Sigmoid colon (tissue), 4 donors: ENCODE measurements around the gene FCSK.

ENCODE experiments used
- CTCF ChIP-seq, 4 experiments: fragments of 450-650 bp in 3 of 4; fragments of 200-600 bp in 1 of 4; IDR thresholded peaks; one replicate each; pipeline ENCODE4 v1.5.1; 2016 to 2019; ENCODE audit warnings: antibody characterized with exemption in 4 of 4, mild to moderate bottlenecking in 3 of 4, moderate library complexity in 2 of 4
- EP300 ChIP-seq, 4 donors: sonication (generic); formaldehyde crosslinking; IDR thresholded peaks; one replicate each; pipeline ENCODE4 v1.6.1; 2017; ENCODE audit warnings: antibody characterized with exemption in 4 of 4
- POLR2A ChIP-seq, 2 donors: fragments of 450-650 bp; IDR thresholded peaks; one replicate each; pipeline ENCODE4 v1.6.1; 2016; ENCODE audit warnings: antibody characterized with exemption in 2 of 2, mild to moderate bottlenecking in 2 of 2, moderate library complexity in 2 of 2

GRCh38 chr16:70455910-70456309 is 1.5 kb downstream of the FCSK start:
- TF ChIP-seq EP300 (IDR thresholded peaks at IDR 0.05) (no peak), POLR2A (IDR thresholded peaks at IDR 0.05) (no peak), CTCF (IDR thresholded peaks at IDR 0.05) (no peak)
